ENCODE data around the gene CEP170B. TPM values are rescaled to one million over a fixed set of nuclear protein-coding genes. Genes with fewer than 3 reads are reported as not detected.
"Not testable (repeated sequence)": the region's sequence is repeated elsewhere in the genome, so short reads cannot be mapped to it uniquely, and the experiment has no call there.

CEP170B gene
- total RNA-seq, 1 experiment from 2014 or later = 9.8 TPM

DNA sequence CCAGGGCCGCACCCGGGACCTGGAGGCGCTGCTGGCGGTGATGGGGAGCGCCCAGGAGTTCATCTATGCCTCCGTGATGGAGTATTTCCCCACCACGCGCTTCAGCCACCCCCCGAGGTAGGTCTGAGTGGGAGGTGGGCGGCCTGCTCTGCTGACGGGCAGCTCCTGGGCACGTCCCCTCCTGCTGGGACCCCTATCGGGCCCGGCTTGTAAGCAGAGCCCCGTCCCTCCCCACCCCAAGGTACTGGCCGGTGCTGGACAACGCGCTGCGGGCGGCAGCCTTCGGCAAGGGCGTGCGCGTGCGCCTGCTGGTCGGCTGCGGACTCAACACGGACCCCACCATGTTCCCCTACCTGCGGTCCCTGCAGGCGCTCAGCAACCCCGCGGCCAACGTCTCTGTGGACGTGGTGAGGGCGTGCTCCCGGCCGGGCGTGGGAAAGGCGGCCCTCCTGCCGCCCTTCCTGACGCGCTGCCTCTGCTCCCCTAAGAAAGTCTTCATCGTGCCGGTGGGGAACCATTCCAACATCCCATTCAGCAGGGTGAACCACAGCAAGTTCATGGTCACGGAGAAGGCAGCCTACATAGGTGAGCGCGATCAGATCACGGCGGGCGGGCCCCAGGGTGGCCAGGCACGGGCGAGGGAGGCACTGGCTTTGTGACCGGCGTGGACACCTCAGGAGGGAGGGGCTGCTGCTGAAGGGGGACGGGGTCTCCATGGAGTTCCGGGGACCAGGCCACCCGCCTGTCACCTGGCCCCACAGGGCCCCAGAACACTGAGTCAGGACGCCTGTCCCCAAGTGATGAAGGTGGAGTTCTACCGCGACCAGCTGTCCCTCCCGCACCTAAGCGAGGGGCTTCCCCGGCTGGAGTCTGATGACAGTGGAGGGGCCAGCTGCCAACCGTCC lies 67.0 kb downstream of the CEP170B start:
- DNase-seq (ENCODE audit: low spot score) = no peak

GRCh38 chr14:104932676-104933631 lies 67.9 kb downstream of the CEP170B start:
- DNase-seq (ENCODE audit: low spot score) = peak; percentile 22

DNA sequence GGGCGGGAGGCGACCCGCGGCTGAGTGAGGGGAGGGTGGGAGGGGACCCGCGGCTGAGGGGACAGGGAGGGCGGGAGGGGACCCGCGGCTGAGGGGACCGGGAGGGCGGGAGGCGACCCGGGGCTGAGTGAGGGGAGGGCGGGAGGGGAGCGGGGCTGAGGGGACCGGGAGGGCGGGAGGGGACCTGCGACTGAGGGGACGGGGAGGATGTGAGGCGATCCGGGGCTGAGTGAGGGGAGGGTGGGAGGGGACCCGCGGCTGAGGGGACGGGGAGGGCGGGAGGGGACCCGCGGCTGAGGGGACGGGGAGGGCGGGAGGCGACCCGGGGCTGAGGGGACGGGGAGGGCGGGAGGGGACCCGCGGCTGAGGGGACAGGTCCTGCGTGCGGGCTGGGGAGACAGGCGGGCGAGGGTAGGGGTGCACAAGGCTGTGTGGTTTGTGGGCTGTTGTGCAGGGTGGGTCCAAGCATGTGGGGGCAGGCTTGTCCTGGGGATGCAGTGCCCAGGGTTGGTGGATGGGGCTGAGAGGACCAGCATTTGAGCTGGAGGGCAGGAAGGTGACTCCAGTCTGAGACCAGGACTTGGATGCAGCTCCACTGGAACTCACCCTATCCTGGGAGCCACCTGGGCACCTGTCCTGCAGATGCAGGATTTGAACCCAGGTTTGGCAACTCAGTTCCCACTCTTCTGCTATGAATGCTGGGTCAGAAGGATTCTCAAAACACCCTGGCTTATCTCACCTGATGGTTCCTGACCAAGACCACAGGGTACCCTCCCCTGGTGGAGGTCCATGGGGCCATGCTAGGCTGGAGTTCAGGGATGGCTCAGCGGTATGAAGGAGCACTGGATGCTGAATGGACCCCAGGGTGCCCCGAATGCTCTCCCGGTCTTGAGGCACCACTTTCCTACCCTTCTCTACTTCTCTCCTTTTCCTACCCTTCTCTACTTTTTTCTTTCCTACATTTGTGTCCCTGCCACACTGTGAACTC lies 69.0 kb downstream of the CEP170B start:
- no peak for DNase-seq (ENCODE audit: low spot score)

DNA sequence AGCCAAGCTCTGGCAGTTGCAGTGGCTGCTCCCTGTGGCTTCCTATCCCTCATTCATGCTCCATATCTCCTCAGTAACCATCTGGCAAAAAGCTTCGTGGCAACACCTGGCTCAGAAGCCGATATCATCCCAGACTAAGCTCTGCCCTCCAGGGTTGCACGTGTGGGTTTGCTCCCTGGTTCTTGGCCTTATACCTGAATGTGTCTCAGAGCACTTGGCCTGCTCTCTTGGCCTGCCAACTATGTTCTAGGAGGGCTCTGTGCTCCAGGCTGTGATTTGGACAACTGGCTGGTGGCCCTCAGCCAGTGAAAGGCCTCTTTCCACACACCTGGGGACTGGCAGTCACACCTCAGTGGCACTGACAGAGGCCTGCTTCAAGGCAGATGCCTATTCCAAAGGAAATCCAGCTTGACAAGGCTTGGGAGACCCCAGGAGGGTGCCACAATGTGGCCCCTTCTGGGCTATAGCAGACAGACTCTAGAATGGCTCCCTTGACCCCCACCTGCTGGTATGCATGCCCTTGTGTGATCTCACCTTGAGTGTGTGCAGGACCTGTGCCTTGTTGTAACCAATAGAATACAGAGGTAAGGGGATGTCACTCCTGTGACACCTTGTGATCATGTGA lies 70.1 kb downstream of the CEP170B start:
- no peak for DNase-seq (ENCODE audit: low spot score)

DNA sequence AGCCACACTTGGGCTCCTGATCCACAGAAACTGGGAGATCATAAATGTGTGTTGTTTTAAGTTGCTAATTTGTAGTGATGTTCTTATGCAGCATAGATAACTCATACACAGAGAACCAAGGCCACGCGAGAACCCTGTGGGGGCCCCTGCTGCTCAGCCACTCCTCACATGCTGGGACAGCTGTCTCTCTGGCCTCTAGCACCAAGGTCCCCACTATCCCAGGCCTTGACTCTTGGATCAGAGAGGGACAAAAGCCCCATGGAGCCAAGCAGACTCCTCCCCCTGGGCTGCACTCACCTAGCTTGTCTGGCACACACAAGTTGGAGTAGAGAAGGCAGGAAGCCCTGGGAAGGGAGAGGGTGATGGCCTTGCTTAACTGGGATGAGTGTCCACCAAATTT lies 70.9 kb downstream of the CEP170B start:
- no peak for DNase-seq (ENCODE audit: low spot score)

- no peak for DNase-seq (ENCODE audit: low spot score)
Observed at GRCh38 chr14:104936361-104937155, 71.5 kb downstream of the CEP170B start.

DNA sequence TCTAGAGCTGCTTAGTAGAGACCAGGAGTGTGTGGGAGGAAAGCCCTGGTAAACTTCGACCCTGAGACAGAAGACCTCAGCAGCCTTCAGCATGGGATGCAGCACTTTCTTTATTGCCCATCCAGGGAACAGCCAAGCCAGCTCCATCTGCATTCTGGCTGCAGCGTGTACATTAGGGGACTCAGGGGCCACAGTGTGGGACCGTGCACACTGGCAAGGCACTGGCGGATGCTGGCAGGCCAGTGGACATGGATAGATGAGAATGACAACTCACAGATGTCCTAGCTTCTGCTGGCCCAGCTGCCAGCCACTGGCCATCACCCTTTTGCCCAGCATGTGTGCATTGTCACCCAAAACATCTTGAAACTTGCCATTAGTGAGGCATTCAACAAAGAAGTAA lies 72.1 kb downstream of the CEP170B start:
- DNase-seq (ENCODE audit: low spot score) = no peak

DNA sequence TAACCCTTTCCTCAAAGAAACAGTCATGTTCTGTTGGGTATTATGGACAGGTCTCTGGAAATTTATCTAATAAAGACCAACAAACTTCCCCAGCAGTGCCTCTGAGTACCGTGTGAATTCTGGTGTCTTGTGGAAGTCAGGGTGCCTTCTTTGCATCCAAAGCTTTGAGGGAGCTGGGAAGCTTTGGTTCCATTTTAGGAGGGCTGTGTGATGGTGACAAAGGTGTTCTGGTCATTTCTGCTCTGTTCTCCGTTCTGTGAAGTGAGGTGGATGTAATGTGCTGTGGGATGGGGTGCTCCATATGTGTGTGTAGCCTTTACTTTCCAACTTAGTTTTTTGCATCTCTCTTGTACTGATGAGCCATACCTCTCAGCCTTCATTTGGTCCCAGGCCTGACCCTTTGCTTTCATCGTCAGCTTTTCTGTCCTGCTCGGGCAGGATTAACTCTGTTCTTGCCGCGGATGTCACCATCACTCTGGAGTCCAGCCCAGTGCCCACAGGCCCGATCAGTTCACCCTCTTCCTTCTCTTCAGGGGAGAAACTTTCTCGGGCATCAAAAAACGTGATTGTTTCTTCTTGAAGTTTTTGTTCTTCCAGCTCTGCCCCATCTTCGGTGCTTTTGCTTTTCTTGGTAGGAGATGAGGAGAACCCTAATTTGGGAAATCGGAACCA lies 72.8 kb downstream of the CEP170B start:
- DNase-seq (ENCODE audit: low spot score) = no peak

DNA sequence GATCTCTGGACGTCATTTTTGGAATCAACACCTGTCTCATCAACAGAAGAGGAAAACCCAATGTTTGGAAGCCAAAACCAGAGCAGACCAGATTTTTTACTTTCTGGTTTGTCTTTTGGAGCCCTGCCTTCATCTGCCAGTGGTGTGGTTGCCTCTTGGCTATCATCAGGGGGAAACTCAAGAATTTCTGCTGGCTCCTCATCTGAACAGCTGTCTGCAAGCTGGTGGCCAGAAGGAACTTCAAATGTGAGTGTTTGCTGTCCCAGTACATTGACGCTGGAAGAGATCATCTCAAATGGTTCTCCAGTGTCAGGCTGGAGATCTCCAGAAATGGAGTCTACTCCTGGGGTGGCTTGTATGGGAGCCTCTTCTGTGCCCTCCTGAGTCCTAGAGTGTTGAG lies 73.4 kb downstream of the CEP170B start:
- no peak for DNase-seq (ENCODE audit: low spot score)

GRCh38 chr14:104938960-104939359 lies 73.9 kb downstream of the CEP170B start:
- DNase-seq (ENCODE audit: low spot score) = no peak

DNA sequence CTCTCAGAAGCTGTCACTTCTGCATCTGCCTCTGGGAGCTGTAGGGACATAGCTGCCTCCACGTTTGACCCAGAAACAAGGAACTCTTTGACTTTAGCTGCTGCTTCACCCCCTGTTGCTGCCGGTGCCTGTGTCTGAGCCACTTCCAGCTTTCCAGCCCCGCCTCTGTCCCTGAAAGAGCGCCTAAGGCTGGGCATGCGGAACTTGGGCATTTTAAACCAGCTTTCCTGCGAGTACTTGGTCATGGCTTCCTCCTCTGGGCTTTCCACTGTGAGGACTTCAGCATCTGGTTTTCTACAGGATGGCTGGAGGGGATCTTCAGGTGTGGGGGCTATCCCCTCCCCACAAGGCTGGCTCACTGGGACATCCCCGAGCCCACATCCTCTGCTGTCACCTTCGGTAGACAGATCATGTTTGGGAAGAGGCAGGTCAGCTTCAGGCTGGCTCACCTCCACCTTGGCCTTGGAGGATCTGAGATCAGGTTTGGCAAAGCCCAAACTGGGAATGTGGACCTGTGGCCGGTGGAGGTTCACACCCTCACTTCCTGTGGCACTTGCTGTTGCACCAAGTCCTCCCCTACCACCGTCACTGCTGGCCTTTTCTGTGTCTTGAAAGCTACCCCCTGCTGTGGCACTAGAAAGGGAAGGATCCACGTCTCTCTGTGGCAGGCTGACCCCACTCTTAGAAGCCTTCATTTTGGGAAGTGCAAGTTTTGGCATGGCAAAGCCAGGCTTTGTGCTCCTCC lies 74.8 kb downstream of the CEP170B start:
- no peak for DNase-seq (ENCODE audit: low spot score)

- DNase-seq (ENCODE audit: low spot score) = no peak
Observed at GRCh38 chr14:104940526-104941150, 75.6 kb downstream of the CEP170B start.

DNA sequence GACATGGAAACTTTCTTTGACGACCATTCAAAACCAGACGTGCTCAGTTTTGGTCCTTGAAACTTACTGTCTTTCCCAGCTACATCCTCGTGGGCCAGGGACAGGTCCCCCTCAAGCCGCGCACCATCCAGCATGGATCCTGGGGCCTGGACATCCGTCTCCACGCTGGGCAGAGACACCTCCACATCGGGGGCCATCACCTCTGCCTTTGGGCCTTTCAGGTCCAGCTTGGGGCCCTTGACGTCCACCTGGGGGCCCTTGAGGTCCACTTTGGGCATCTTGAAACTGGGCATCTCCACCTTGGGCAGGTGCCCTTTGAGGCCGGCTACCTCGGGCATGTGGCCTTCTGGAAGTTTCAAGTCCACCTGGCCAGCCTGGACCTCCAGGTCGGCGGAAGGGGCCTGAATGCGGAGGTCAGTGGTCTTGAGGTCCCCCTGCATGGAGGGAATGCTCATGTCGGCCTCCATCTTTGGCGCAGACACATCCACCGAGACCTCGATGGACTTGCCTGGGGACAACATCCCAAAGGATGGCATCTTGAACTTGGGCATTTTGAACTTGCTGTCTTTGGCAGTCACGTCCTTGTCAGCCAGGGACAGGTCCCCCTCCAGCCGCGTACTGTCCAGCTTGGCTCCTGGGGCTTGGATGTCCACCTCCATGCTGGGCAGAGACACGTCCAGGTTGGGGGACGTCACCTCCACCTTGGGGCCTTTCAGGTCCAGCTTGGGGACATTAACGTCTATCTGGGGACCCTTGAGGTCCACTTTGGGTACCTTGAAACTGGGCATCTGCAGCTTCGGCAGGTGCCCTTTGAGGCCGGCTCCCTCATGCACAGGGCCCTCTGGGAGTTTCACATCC lies 76.7 kb downstream of the CEP170B start:
- DNase-seq (ENCODE audit: low spot score) = no peak

DNA sequence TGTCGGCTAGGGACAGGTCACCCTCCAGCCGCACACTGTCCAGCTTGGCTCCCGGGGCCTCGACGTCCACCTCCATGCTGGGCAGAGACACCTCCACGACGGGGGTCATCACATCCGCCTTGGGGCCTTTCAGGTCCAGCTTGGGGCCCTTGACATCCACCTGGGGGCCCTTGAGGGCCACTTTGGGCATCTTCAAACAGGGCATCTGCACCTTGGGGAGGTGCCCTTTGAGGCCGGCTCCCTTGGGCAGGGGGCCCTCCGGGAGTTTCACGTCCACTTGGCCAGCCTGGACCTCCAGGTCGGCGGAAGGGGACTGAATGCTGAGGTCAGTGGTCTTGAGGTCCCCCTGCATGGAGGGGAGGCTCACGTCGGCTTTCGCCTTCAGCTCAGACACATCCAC lies 77.5 kb downstream of the CEP170B start:
- DNase-seq (ENCODE audit: low spot score) = no peak

DNA sequence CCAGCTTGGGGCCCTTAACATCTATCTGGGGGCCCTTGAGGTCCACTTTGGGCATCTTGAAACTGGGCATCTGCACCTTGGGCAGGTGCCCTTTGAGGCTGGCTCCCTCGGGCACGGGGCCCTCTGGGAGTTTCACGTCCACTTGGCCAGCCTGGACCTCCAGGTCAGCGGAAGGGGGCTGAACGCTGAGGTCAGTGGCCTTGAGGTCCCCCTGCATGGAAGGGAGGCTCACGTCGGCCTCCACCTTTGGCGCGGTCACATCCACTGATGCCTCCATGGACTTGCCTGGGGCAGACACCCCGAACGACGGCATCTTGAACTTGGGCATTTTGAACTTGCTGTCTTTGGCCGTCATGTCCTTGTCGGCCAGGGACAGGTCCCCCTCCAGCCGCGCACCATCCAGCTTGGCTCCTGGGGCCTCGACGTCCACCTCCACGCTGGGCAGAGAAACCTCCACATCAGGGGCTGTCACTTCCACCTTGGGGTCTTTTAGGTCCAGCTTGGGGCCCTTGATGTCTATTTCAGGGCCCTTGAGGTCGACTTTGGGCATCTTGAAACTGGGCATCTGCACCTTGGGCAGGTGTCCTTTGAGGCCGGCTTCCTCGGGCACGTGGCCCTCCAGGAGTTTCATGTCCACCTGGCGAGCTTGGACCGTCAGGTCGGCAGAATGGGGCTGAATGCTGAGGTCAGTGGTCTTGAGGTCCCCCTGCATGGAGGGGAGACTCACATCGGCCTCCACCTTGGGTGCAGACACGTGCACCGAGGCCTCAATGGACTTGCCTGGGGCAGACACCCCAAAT lies 78.3 kb downstream of the CEP170B start:
- not testable (repeated sequence) for DNase-seq (ENCODE audit: low spot score)

GRCh38 chr14:104944016-104944308 lies 78.9 kb downstream of the CEP170B start:
- not testable (repeated sequence) for DNase-seq (ENCODE audit: low spot score)
